A549 (cell line): ENCODE results near the gene OR52E8. TPM values are rescaled to one million over a fixed set of nuclear protein-coding genes. Genes with fewer than 3 reads are reported as not detected.

Experiments
- ATAC-seq, 2 experiments: fragments of 200-7000 bp in 1 of 2; fragments of >200 bp in 1 of 2; cut with Nextera tagmentation in 1 of 2; cut with Tn5 transposase in 1 of 2; 3 replicates each; pipeline versions ENCODE4 v1.8.0 to v1.9.1; 2018 to 2020; ENCODE audit warnings: mild to moderate bottlenecking in 1 of 2, moderate library complexity in 1 of 2
- CTCF ChIA-PET: fragments of 300-600 bp; sonication (Branson Sonifier 250); formaldehyde crosslinking; extraction: SDS; loops from one replicate; lab custom pipeline; 2021; ENCODE audit warnings: antibody characterized with exemption, inconsistent platforms; lab: Yijun Ruan, JAX
- POLR2A ChIA-PET: fragments of 350-600 bp; formaldehyde crosslinking; extraction: SDS; loops from one replicate; lab custom pipeline; 2021; ENCODE audit warnings: antibody characterized with exemption, inconsistent platforms; lab: Yijun Ruan, JAX
- DNase-seq, 2 experiments: peaks; one replicate each; pipeline versions ENCODE4 v3.0.0 to v3.0.0-alpha.2; 2011 to 2016; ENCODE audit warnings: low read depth in 1 of 2, low spot score in 1 of 2
- FAIRE-seq: peaks from 2 replicates; lab custom pipeline; 2011; peaks lifted over from hg19 to GRCh38; lab: Jason Lieb, UNC
- H3K27ac ChIP-seq, 2 experiments: fragments of >200 bp; sonication (Bioruptor Twin); formaldehyde crosslinking; 3 replicates each; pipeline ENCODE4 v1.5.1; 2016 to 2017
- H3K4me1 ChIP-seq: fragments of >200 bp; sonication (Bioruptor Twin); formaldehyde crosslinking; 3 replicates; pipeline ENCODE4 v1.6.1; 2016
- H3K4me2 ChIP-seq: fragments of >200 bp; sonication (Bioruptor Twin); formaldehyde crosslinking; 3 replicates; pipeline ENCODE4 v1.6.1; 2016
- H3K4me3 ChIP-seq: fragments of >200 bp; sonication (Bioruptor Twin); formaldehyde crosslinking; 3 replicates; pipeline ENCODE4 v1.5.1; 2016
- H3K9me3 ChIP-seq: fragments of >200 bp; sonication (Bioruptor Twin); formaldehyde crosslinking; 3 replicates; pipeline ENCODE4 v1.6.1; 2016
- CBX8 ChIP-seq: fragments of 200-600 bp; sonication (generic); IDR thresholded peaks from 2 replicates; pipeline ENCODE4 v1.6.1; 2016
- CHD2 ChIP-seq: fragments of 150-350 bp; IDR thresholded peaks from 2 replicates; pipeline ENCODE4 v1.6.1; 2014; ENCODE audit warnings: low read length; ENCODE audit not compliant: partially characterized antibody
- EHF ChIP-seq: fragments of 250-450 bp; sonication (Bioruptor Pico); IDR thresholded peaks from 2 replicates; pipeline ENCODE4 v1.5.0; 2020; ENCODE audit warnings: mild to moderate bottlenecking
- FOSL2 ChIP-seq, 2 experiments: fragments of 450-650 bp in 1 of 2; fragments of >200 bp in 1 of 2; sonication (Bioruptor Twin) in 1 of 2; formaldehyde crosslinking; IDR thresholded peaks; 2 replicates each; pipeline versions ENCODE4 v1.5.0 to v1.6.1; 2016 to 2020; ENCODE audit warnings: mild to moderate bottlenecking in 1 of 2, moderate library complexity in 1 of 2
- HDAC2 ChIP-seq: fragments of 200-600 bp; sonication (generic); IDR thresholded peaks from 2 replicates; pipeline ENCODE4 v1.6.1; 2016
- JUN ChIP-seq, 2 experiments: fragments of >200 bp; sonication (Bioruptor Twin); formaldehyde crosslinking; IDR thresholded peaks; 2 replicates in 1 of 2; 3 replicates in 1 of 2; pipeline ENCODE4 v1.6.1; 2016 to 2017
- KDM1A ChIP-seq: fragments of 200-600 bp; sonication (generic); IDR thresholded peaks from 2 replicates; pipeline ENCODE4 v1.6.1; 2016; ENCODE audit warnings: low read depth, mild to moderate bottlenecking
- MAZ ChIP-seq: fragments of 150-350 bp; IDR thresholded peaks from 2 replicates; pipeline ENCODE4 v1.6.1; 2014; ENCODE audit warnings: antibody characterized with exemption, low read depth, low read length, borderline replicate concordance
- NFE2L2 ChIP-seq: fragments of 150-350 bp; conservative IDR thresholded peaks from 2 replicates; pipeline ENCODE4 v1.6.1; 2014; ENCODE audit warnings: low read length
- NPAS2 ChIP-seq: fragments of 250-450 bp; sonication (Bioruptor Pico); IDR thresholded peaks from 2 replicates; pipeline ENCODE4 v1.8.0; 2022; ENCODE audit warnings: mild to moderate bottlenecking, moderate library complexity, borderline replicate concordance
- POLR2A ChIP-seq: IDR thresholded peaks from 2 replicates; pipeline ENCODE4 v1.6.1; 2012; ENCODE audit warnings: mild to moderate bottlenecking, low read length
- RARB ChIP-seq: fragments of 250-450 bp; sonication (Bioruptor Pico); IDR thresholded peaks from 2 replicates; pipeline ENCODE4 v1.8.0; 2021; ENCODE audit warnings: mild to moderate bottlenecking, moderate library complexity
- RNF2 ChIP-seq: fragments of 200-600 bp; sonication (generic); IDR thresholded peaks from 2 replicates; pipeline ENCODE4 v1.6.1; 2016; ENCODE audit warnings: low read depth, mild to moderate bottlenecking, antibody characterized with exemption, moderate library complexity, borderline replicate concordance
- SMC3 ChIP-seq: fragments of >200 bp; sonication (Bioruptor Twin); formaldehyde crosslinking; IDR thresholded peaks from 3 replicates; pipeline ENCODE4 v1.6.1; 2018; ENCODE audit warnings: inconsistent platforms
- ZC3H11A ChIP-seq: fragments of 450-650 bp; IDR thresholded peaks from 2 replicates; pipeline ENCODE4 v1.6.1; 2014; ENCODE audit warnings: antibody characterized with exemption, mild to moderate bottlenecking
- ZFP36 ChIP-seq: fragments of 450-650 bp; IDR thresholded peaks from 2 replicates; pipeline ENCODE4 v1.6.1; 2014; ENCODE audit warnings: borderline replicate concordance; ENCODE audit not compliant: partially characterized antibody
- WGBS: methylation state at CpG from one replicate; pipeline ENCODE4 v1.1.6; 2017; ENCODE audit errors: missing lambda C conversion rate; 5-methylcytosine and 5-hydroxymethylcytosine counted together
- polyA minus RNA-seq: library from RNA; depleted of rRNA, polyadenylated mRNA; stranded (reverse); fragments of >200 nt; gene quantifications from 2 replicates; pipeline ENCODE4 v1.2.3, GENCODE V29; 2011; rRNA and poly(A)+ RNA removed
- polyA plus RNA-seq, 4 experiments: library from polyadenylated mRNA; depleted of rRNA in 3 of 4; stranded (reverse); fragments of >200 nt; fragmentation: RNase III in 1 of 4; extraction: RNeasy Plus Mini Kit Qiagen cat#74134 plus additional on column Dnase treatment in 1 of 4; gene quantifications; 2 replicates in 3 of 4; 3 replicates in 1 of 4; pipeline ENCODE4 v1.2.3, GENCODE V29; 2011 to 2017
- TF ChIP-seq, protein P1 (sequence below): IDR thresholded peaks from 2 replicates; pipeline ENCODE4 v1.6.1; 2012; ENCODE audit warnings: low read depth, borderline replicate concordance
- TF ChIP-seq, protein P2 (sequence below): fragments of 250-450 bp; sonication (Bioruptor Pico); IDR thresholded peaks from 2 replicates; pipeline ENCODE4 v1.5.0; 2021; ENCODE audit warnings: mild to moderate bottlenecking, moderate library complexity, borderline replicate concordance
- TF ChIP-seq, protein P3 (sequence below): fragments of >200 bp; sonication (Bioruptor Twin); formaldehyde crosslinking; IDR thresholded peaks from 2 replicates; pipeline ENCODE4 v1.6.1; 2016
- TF ChIP-seq, protein P4 (sequence below): fragments of 250-450 bp; sonication (Bioruptor Pico); IDR thresholded peaks from 2 replicates; pipeline ENCODE4 v1.5.0; 2020; ENCODE audit warnings: low read depth, mild to moderate bottlenecking, moderate library complexity

The OR52E8 gene
- polyA plus RNA-seq (2011; rRNA removed), result not detected in 2 replicates
- not detected in 2 replicates for polyA plus RNA-seq (2012; cell fraction: cytosol; rRNA removed)
- not detected in 2 replicates for polyA plus RNA-seq (2012; cell fraction: nucleus; rRNA removed)
- polyA plus RNA-seq (2017; fragmentation: RNase III; extraction: RNeasy Plus Mini Kit Qiagen cat#74134 plus additional on column Dnase treatment), result not detected in 3 replicates
- polyA minus RNA-seq, result not detected in 2 replicates

DNA sequence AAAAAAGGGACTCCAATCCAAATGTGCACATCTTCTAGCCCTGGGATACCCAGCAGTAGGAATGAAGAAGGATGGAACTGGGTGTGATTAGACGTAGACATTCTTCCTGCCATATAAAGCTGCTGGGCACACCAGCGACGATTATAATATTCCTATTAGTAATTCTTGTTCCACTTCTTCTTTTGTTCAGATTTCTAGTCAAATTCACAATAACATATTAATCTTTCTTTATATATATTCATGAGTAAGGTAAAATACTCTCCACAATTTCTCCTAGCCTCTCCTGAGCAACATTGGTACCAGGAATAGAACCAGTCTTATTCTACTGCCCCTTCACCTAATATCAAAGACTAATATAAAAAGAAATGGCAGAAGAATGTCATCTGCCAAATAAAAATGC lies at the start of gene OR52E8:
Gene OR52E8, minus strand, starts transcription at position 101 of the 400 bp plus-strand sequence. Its CDS starts 0 bp downstream, at position 101.
- ATAC-seq, result no peak
- Histone ChIP-seq H3K4me3 (no peak within 1 kb of the TSS), H3K27ac (no peak within 1 kb of the TSS), H3K4me1 (no peaks in the 10 kb centered on the region), H3K9me3 (no peaks in the 10 kb centered on the region), H3K4me2 (no peak within 1 kb of the TSS)
- CTCF ChIA-PET, result no interaction called here
- TF ChIP-seq EHF (CRISPR knock-in tag) (no peak), NPAS2 (no peak), ZC3H11A (no peak), JUN (IDR thresholded peaks at IDR 0.05) (no peak)
- TF ChIP-seq, protein P1, sequence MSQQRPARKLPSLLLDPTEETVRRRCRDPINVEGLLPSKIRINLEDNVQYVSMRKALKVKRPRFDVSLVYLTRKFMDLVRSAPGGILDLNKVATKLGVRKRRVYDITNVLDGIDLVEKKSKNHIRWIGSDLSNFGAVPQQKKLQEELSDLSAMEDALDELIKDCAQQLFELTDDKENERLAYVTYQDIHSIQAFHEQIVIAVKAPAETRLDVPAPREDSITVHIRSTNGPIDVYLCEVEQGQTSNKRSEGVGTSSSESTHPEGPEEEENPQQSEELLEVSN, result no peak
- TF ChIP-seq, protein P2, sequence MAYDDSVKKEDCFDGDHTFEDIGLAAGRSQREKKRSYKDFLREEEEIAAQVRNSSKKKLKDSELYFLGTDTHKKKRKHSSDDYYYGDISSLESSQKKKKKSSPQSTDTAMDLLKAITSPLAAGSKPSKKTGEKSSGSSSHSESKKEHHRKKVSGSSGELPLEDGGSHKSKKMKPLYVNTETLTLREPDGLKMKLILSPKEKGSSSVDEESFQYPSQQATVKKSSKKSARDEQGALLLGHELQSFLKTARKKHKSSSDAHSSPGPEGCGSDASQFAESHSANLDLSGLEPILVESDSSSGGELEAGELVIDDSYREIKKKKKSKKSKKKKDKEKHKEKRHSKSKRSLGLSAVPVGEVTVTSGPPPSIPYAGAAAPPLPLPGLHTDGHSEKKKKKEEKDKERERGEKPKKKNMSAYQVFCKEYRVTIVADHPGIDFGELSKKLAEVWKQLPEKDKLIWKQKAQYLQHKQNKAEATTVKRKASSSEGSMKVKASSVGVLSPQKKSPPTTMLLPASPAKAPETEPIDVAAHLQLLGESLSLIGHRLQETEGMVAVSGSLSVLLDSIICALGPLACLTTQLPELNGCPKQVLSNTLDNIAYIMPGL, result no peak
- DNase-seq, result no peak
- FAIRE-seq, result no peak
- 31% methylated on average over 3 of the region's 3 CpGs for WGBS
- POLR2A ChIA-PET, result no interaction called here

DNA sequence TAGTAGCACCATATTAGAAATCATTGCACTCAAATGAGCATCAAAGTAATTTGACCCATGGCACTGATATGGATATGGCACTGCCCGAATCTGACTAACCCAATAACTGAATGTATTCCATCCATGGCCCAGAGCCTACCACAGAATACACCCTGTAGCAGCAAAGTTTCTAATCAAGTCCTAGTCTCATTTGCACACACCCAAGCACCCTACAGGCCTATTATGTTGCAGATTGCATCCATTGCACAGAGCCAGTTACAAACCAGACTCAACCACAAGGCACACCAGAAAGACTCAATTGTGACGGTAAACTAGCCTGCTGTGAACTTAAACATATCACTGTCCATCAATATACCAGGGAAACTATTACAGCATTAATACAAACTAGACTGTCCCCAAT lies 42.0 kb upstream of the OR52E8 start:
- TF ChIP-seq MAZ, result no peak
- TF ChIP-seq NFE2L2, result no peak
- no peak for TF ChIP-seq CHD2
- TF ChIP-seq KDM1A, result no peak
- no peak for TF ChIP-seq ZC3H11A
- TF ChIP-seq, protein P2, result no peak
- no peak for TF ChIP-seq RARB
- TF ChIP-seq ZFP36, result no peak
- no peak for TF ChIP-seq CBX8
- TF ChIP-seq RNF2, result no peak
- no peak for TF ChIP-seq FOSL2 (IDR thresholded peaks at IDR 0.05)
- no peak for TF ChIP-seq FOSL2 (CRISPR knock-in tag; IDR thresholded peaks at IDR 0.05)
- TF ChIP-seq, protein P3, sequence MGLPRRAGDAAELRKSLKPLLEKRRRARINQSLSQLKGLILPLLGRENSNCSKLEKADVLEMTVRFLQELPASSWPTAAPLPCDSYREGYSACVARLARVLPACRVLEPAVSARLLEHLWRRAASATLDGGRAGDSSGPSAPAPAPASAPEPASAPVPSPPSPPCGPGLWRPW, result no peak
- no peak for TF ChIP-seq SMC3
- TF ChIP-seq, protein P4, sequence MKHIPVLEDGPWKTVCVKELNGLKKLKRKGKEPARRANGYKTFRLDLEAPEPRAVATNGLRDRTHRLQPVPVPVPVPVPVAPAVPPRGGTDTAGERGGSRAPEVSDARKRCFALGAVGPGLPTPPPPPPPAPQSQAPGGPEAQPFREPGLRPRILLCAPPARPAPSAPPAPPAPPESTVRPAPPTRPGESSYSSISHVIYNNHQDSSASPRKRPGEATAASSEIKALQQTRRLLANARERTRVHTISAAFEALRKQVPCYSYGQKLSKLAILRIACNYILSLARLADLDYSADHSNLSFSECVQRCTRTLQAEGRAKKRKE (CRISPR knock-in tag), result no peak
- TF ChIP-seq HDAC2, result no peak
- no peak for TF ChIP-seq POLR2A
- TF ChIP-seq, all 56 proteins: peak for 0
- ChIA-PET POLR2A (no interaction called here), CTCF (no interaction called here)
- Histone ChIP-seq H3K27ac (no peak overlapping the region), H3K4me3 (no peak overlapping the region), H3K4me2 (no peak overlapping the region), H3K4me1 (no peaks in the 10 kb centered on the region), H3K9me3 (no peaks in the 10 kb centered on the region)
- ATAC-seq (no peak), FAIRE-seq (no peak), DNase-seq (no peak)
- WGBS, result 11% methylated on average over 2 of the region's 2 CpGs
